Liver (tissue), 3 donors: ENCODE measurements around the gene TSPOAP1.

Experiments
- FOXA1 ChIP-seq: IDR thresholded peaks from 2 replicates; pipeline ENCODE4 v1.6.1; 2016; ENCODE audit warnings: antibody characterized with exemption
- GABPA ChIP-seq, 2 donors: IDR thresholded peaks in 1 of 2; conservative IDR thresholded peaks in 1 of 2; 2 replicates each; pipeline ENCODE4 v1.6.1; 2016; ENCODE audit warnings: antibody characterized with exemption in 2 of 2, mild to moderate bottlenecking in 1 of 2, moderate library complexity in 1 of 2
- JUND ChIP-seq, 2 donors: IDR thresholded peaks; 2 replicates each; pipeline ENCODE4 v1.6.1; 2016; ENCODE audit warnings: antibody characterized with exemption in 2 of 2
- MAX ChIP-seq: IDR thresholded peaks from 2 replicates; pipeline ENCODE4 v1.6.1; 2016; ENCODE audit warnings: antibody characterized with exemption
- NR2F2 ChIP-seq: IDR thresholded peaks from 2 replicates; pipeline ENCODE4 v1.6.1; 2016; ENCODE audit warnings: antibody characterized with exemption
- RAD21 ChIP-seq, 2 donors: IDR thresholded peaks; 2 replicates each; pipeline ENCODE4 v1.6.1; 2016; ENCODE audit warnings: antibody characterized with exemption in 2 of 2, mild to moderate bottlenecking in 2 of 2
- REST ChIP-seq: IDR thresholded peaks from 2 replicates; pipeline ENCODE4 v1.6.1; 2016; ENCODE audit warnings: antibody characterized with exemption, mild to moderate bottlenecking
- RXRA ChIP-seq, 2 donors: IDR thresholded peaks; 2 replicates each; pipeline ENCODE4 v1.6.1; 2017 to 2018; ENCODE audit warnings: antibody characterized with exemption in 2 of 2, mild to moderate bottlenecking in 1 of 2
- TAF1 ChIP-seq: conservative IDR thresholded peaks from 2 replicates; pipeline ENCODE4 v1.6.1; 2016; ENCODE audit warnings: antibody characterized with exemption, mild to moderate bottlenecking
- YY1 ChIP-seq: IDR thresholded peaks from 2 replicates; pipeline ENCODE4 v1.6.1; 2016; ENCODE audit warnings: antibody characterized with exemption, mild to moderate bottlenecking
- ZBTB33 ChIP-seq: IDR thresholded peaks from 2 replicates; pipeline ENCODE4 v1.6.1; 2016; ENCODE audit warnings: antibody characterized with exemption
- TF ChIP-seq, protein P1 (sequence below): IDR thresholded peaks from 2 replicates; pipeline ENCODE4 v1.6.1; 2016; ENCODE audit warnings: antibody characterized with exemption
- TF ChIP-seq, protein P2 (sequence below): fragments of 150-350 bp; IDR thresholded peaks from 2 replicates; pipeline ENCODE4 v1.5.1; 2017; ENCODE audit warnings: improper control_type of control experiment, low read depth, low read length; ENCODE audit not compliant: missing input control
- donor health status: healthy.
- donor health status: healthy.

GRCh38 chr17:58377093-58377601, 48.6 kb upstream of the TSPOAP1 start:
- TF ChIP-seq, protein P1, sequence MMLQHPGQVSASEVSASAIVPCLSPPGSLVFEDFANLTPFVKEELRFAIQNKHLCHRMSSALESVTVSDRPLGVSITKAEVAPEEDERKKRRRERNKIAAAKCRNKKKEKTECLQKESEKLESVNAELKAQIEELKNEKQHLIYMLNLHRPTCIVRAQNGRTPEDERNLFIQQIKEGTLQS, result no peak
- TF ChIP-seq YY1 (no peak), RAD21 (IDR thresholded peaks at IDR 0.05) (no peak), GABPA (IDR thresholded peaks at IDR 0.05 in 1 of 2, conservative IDR thresholded peaks at IDR 0.05 in 1 of 2) (no peak), ZBTB33 (no peak), MAX (no peak), RXRA (IDR thresholded peaks at IDR 0.05) (no peak), TAF1 (no peak), JUND (IDR thresholded peaks at IDR 0.05) (no peak), FOXA1 (no peak), NR2F2 (no peak), REST (no peak)
- TF ChIP-seq, protein P2, sequence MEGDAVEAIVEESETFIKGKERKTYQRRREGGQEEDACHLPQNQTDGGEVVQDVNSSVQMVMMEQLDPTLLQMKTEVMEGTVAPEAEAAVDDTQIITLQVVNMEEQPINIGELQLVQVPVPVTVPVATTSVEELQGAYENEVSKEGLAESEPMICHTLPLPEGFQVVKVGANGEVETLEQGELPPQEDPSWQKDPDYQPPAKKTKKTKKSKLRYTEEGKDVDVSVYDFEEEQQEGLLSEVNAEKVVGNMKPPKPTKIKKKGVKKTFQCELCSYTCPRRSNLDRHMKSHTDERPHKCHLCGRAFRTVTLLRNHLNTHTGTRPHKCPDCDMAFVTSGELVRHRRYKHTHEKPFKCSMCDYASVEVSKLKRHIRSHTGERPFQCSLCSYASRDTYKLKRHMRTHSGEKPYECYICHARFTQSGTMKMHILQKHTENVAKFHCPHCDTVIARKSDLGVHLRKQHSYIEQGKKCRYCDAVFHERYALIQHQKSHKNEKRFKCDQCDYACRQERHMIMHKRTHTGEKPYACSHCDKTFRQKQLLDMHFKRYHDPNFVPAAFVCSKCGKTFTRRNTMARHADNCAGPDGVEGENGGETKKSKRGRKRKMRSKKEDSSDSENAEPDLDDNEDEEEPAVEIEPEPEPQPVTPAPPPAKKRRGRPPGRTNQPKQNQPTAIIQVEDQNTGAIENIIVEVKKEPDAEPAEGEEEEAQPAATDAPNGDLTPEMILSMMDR, result no peak
